Endometrium (tissue), 2 donors: ENCODE measurements around the gene IFIT1.
"Not testable (repeated sequence)": the region's sequence is repeated elsewhere in the genome, so short reads cannot be mapped to it uniquely, and the experiment has no call there.

ENCODE experiments used
- FAIRE-seq: peaks from 2 replicates; lab custom pipeline; 2012; peaks lifted over from hg19 to GRCh38; lab: Jason Lieb, UNC
- donor health status: control.
- donor health status: control.

The IFIT1 gene

DNA sequence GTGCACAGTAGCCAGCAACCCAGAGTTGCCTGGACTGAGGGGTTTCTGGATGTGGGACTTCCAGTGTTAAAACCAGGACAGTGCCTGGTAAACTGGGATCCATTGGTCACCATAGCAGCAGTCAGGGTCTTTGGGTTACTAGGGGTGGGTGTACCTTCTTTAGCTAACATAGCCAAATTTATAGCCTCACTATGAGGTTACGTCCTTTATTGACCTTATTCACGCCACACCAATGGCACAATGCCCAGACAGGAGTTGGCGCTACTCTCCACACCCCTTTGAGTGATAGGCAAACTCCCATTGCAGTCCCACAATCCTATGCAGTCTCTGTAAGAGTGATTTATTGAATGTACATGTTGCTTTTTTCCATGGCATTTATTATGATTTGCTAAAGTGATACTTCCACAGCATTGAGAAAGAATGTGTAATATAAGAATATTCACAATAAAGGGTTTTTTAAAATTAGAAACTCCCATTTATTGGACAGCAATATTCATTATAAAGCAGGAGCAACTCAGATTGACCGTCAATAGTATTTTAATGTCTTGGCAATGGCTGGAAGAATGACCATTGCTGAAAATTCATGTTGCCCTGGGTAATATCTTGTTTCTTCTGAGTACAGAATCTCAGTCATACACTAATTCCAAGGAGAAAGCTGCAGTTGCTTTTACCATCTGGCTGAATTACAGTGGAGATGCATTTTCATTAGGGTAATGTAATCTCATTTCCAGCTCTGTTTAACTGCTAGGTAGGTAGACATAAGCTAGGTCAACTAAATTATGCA is 48.0 kb downstream of the IFIT1 start:
- no peak for FAIRE-seq

DNA sequence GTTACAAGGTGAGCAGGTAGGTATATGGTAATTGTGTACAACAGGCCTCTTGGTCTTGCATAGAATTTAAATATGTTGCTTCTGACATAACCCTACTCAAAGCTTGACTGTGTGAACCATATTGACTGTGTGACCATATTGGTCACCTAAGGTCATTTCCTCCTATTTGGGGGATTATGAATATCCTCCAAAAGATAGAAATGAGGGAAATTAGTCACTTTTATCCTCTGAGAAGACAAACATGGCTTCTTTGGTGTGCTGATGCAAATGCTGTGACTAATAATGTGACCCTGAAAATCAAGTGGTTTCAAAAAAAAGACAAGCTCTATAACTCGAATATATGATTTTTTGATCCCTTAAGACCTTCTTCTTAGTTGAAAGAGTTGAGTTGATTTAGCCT is 49.9 kb downstream of the IFIT1 start:
- FAIRE-seq: no peak

DNA sequence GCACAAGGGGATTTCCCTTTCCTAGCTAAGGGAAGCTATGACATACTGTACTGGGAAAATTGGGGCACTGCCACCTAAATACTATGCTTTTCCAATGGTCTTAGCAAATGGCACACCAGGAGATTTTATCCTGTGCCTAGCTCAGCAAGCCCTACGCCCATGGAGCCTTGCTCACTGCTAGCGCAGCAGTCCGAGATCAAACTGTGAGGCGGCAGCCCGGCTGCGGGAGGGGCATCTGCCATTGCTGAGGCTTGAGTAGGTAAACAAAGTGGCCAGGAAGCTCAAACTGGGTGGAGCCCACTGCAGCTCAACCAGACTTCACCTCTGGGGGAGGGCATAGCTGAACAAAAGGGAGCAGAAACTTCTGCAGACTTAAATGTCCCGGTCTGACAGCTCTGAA is 52.4 kb downstream of the IFIT1 start:
- not testable (repeated sequence) for FAIRE-seq

DNA sequence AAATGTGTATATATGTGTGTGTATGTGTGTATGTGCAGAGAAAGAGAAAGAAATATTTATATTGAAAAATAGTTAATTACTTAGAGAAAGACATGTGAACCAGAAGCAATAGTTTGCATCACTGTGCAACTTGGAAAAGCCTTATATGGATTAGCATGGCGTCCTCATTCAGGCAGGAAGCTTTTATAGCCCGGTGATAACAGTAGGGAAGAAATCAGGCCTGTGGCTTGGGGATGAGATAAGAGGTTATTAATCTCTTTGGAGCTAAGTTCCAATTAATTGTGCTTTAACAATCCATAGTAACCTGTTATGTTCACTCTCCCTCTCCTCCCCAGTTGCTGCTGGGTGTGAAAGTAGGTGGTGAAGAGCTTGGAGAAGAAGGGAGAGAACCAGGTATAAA is 58.5 kb downstream of the IFIT1 start:
- no peak for FAIRE-seq

DNA sequence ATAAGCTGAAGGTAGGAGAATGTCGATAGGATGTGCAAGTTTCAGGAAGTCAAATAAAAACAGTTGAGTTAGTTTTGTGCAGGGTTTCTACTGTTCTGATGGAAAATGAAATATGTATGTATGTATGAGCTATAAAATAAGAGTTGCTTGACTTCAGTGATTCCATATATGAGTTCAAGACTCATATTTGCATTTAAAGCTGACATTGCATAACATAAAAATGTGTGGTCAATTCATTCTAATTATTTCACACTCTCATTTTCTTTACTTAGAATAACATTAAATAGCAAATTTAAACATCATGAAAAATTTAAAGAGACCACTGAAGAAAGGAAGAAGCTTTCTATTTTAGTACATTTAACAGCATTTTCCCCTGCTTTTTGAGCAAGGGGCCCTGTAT is 59.8 kb downstream of the IFIT1 start:
- FAIRE-seq: no peak

DNA sequence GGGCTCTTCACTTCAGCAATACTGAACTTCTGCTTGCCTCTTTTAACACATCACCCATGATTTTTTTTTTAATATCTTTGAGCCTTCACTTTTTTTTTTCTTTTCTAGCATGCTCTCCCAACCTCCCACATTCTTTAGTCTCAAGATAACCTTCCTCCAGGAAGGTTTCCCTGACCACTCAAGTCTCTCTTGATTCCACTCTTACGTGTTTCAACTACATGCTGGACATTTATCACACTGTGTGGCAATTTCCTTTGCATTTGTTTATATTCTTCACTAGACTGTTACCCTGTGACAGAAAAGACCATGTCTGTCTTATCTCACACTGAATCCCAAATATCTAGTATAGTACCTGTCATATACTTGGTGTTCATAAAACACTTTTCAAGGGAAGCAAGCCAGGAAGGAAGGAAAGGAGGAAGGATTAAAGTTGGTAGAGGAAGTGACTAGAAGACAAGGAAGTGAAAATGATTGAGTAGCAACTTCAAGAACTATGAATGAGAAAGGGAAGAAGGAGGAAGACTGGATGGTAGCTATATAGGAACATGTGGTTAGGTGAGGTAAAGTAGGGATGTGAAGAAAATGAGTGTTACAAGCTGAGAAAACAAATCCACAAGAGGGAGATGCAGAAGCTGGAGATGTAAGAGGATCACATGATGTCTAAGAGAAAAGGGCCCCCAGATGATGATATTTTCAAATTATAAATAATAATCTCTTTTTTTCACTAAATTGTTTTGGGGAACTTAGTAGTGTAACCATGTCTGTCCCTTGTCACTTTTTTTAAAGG is 62.3 kb downstream of the IFIT1 start:
- no peak for FAIRE-seq
